ENCODE measurements around the gene NEDD4L. TPM values are rescaled to one million over a fixed set of nuclear protein-coding genes. Genes with fewer than 3 reads are reported as not detected.
"Not testable (repeated sequence)": the region's sequence is repeated elsewhere in the genome, so short reads cannot be mapped to it uniquely, and the experiment has no call there.

Gene NEDD4L
- total and polyA plus RNA-seq, 12 donors = 17.8 to 110 (median 37.6) TPM

DNA sequence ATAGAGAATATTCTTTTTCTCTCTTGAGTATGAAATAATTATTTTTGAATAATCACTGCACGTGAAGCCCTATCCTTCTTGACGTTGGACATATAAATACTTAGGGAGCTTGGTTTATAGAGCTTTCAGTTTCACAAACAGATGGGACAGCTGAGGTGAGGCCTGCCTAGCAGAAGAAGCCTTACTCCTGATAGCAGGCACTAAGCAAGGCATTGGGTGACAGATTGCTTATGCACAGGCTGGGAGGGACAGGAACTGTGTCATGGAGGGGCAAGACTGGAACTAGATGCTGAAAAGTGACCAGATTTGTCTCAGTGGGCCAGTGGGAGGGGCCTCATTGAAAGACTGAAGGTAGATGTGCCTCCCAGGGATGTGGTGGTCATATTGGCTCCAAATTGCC is 220.8 kb downstream of the NEDD4L start:
- DNase-seq = no peak
- Histone ChIP-seq H3K36me3 (replicated peaks in 1 of 2) (no peaks in the 10 kb centered on the region), H3K4me3 (no peak overlapping the region), H3K27me3 (no peaks in the 10 kb centered on the region), H3K4me1 (replicated peaks in 1 of 2) (peaks cover 0 to 16% of the 10 kb centered on the region in 2 donors), H3K27ac (no peak overlapping the region), H3K9me3 (replicated peaks in 1 of 3) (no peaks in the 10 kb centered on the region)
- 64 to 81% (median 73%) methylated on average over 2 of the region's 2 CpGs for WGBS, 4 donors
- intact Hi-C loops (cut with DNase I) = no loop called here
- no peak for TF ChIP-seq POLR2A (IDR thresholded peaks at IDR 0.05)
- TF ChIP-seq, protein P1, sequence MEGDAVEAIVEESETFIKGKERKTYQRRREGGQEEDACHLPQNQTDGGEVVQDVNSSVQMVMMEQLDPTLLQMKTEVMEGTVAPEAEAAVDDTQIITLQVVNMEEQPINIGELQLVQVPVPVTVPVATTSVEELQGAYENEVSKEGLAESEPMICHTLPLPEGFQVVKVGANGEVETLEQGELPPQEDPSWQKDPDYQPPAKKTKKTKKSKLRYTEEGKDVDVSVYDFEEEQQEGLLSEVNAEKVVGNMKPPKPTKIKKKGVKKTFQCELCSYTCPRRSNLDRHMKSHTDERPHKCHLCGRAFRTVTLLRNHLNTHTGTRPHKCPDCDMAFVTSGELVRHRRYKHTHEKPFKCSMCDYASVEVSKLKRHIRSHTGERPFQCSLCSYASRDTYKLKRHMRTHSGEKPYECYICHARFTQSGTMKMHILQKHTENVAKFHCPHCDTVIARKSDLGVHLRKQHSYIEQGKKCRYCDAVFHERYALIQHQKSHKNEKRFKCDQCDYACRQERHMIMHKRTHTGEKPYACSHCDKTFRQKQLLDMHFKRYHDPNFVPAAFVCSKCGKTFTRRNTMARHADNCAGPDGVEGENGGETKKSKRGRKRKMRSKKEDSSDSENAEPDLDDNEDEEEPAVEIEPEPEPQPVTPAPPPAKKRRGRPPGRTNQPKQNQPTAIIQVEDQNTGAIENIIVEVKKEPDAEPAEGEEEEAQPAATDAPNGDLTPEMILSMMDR (IDR thresholded peaks at IDR 0.05) = no peak

DNA sequence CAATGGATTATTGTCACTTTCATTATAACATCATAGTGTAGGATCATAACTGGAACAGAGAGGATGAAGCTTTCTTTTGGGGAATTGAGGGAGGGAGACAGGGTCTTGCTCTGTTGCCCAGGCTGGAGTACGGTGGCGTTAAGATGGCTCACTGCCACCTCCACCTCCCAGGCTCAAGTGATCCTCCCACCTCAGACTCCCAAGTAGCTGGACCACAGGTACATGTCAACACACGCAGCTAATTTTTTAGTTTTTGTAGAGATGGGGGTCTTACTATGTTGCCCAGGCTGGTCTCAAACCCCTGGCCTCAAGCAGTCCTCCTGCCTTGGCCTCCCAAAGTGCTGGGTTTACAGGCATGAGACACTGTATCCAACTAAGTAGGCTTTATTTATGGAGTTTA is 221.5 kb downstream of the NEDD4L start:
- peaks cover 0 to 16% of the 10 kb centered on the region in 2 donors for H3K4me1 ChIP-seq (replicated peaks in 1 of 2)
- 93 to 97% (median 95%) methylated on average over 3 of the region's 3 CpGs for WGBS, 4 donors

DNA sequence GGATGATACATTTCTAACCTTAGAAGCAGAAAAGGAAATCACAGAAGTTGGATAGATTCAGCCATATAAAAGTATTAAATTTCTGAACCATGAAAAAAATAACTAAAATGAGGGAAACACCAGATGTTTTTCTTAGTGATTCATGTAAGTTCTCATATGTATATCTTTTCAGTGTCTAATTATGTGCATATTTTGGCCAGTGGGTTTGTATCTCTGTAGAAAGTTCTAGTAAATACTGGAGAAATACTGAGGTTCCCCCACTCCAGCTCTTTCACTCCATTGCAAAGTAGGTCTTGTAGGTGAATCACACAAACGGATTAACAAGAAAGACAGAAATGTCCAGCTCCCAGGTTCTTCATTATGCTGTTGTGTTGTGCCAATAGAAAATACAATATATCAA is 222.3 kb downstream of the NEDD4L start:
- Histone ChIP-seq H3K4me1 (replicated peaks in 1 of 2) (peaks cover 0 to 16% of the 10 kb centered on the region in 2 donors), H3K27ac (no peak overlapping the region), H3K9me3 (replicated peaks in 1 of 3) (no peaks in the 10 kb centered on the region), H3K27me3 (no peaks in the 10 kb centered on the region), H3K4me3 (no peak overlapping the region), H3K36me3 (replicated peaks in 1 of 2) (no peaks in the 10 kb centered on the region)
- intact Hi-C loops (cut with DNase I) = no loop called here
- WGBS, 4 donors = 61 to 75% (median 67%) methylated on average over 1 of the region's 1 CpG
- no peak for DNase-seq
- TF ChIP-seq, protein P1 (IDR thresholded peaks at IDR 0.05) = no peak
- no peak for TF ChIP-seq POLR2A (IDR thresholded peaks at IDR 0.05)

More for the DNA sequence above, 221.5 kb downstream of the NEDD4L start:
- H3K4me3 ChIP-seq; H3K9me3 ChIP-seq (replicated peaks in 1 of 3); DNase-seq; H3K27ac ChIP-seq; H3K36me3 ChIP-seq (replicated peaks in 1 of 2); H3K27me3 ChIP-seq; intact Hi-C loops (cut with DNase I): not testable (repeated sequence)

DNA sequence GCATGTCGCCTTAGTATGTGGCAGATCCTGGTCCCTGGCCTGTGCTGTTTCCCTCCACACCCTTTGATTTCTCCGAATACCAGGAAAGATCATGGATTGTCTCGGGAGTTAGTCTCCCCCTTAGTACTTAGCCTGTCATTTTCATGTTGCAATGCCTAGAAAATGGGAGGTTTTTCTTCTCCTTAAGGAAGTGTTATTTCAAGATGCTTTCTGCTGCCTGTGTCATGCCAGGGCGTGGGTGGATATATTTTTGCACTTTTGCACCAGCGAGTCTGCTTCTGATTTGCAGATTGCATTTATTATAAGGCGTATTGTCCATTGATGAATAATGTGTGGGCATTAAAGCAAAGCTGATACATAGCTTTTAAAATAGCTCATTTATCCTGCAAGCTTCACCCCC is 223.5 kb downstream of the NEDD4L start:
- H3K9me3 ChIP-seq (replicated peaks in 1 of 3) = no peaks in the 10 kb centered on the region
- intact Hi-C loops (cut with DNase I) = no loop called here
- no peaks in the 10 kb centered on the region for H3K36me3 ChIP-seq (replicated peaks in 1 of 2)
- DNase-seq = no peak
- H3K27me3 ChIP-seq = no peaks in the 10 kb centered on the region
- H3K27ac ChIP-seq = no peak overlapping the region
- WGBS, 4 donors = 92 to 95% (median 93%) methylated on average over 6 of the region's 6 CpGs
- peaks cover 0 to 16% of the 10 kb centered on the region in 2 donors for H3K4me1 ChIP-seq (replicated peaks in 1 of 2)
- TF ChIP-seq POLR2A (IDR thresholded peaks at IDR 0.05) = no peak
- TF ChIP-seq, protein P1 (IDR thresholded peaks at IDR 0.05) = no peak
- H3K4me3 ChIP-seq = no peak overlapping the region

DNA sequence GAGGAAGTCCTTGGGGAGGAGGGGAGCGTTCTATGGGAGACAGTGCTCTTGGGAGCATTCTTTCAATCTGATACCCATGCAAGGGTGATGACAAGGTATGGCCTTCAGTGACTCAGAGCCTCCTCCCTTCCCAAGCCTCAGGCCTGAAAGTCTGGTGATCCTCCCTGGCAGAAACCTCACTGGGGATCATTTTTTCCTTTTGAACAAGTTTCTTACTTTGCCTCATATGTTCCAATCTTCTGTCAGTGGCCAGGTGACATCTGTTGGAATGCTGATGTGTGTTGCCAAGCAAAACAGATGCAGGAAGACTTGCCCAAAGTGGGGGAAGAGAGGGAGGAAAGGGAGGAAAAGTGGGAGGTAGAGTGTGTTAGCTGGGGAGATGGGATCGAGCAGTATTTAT is 224.8 kb downstream of the NEDD4L start:
- H3K9me3 ChIP-seq (replicated peaks in 1 of 3) = no peaks in the 10 kb centered on the region
- no peak for TF ChIP-seq POLR2A (IDR thresholded peaks at IDR 0.05)
- TF ChIP-seq, protein P1 (IDR thresholded peaks at IDR 0.05) = no peak
- 46 to 64% (median 57%) methylated on average over 2 of the region's 2 CpGs for WGBS, 4 donors
- H3K4me3 ChIP-seq = no peak overlapping the region
- H3K27me3 ChIP-seq = no peaks in the 10 kb centered on the region
- peak overlapping the region in 3 of 5 donors; percentile 36 to 59 (median 39) for H3K27ac ChIP-seq
- peak; percentile 43 to 80 (median 59) for DNase-seq
- intact Hi-C loops (cut with DNase I) = no loop called here
- no peaks in the 10 kb centered on the region for H3K36me3 ChIP-seq (replicated peaks in 1 of 2)
- H3K4me1 ChIP-seq (replicated peaks in 1 of 2) = peaks cover 0 to 6% of the 10 kb centered on the region in 2 donors

All from adrenal gland (tissue), 12 donors.